Neural progenitor cell (in vitro differentiated cells): Measurements from ENCODE around the gene AUTS2.

ENCODE experiments used
- EZH2 ChIP-seq: fragments of 200-600 bp; sonication (generic); IDR thresholded peaks from 2 replicates; pipeline ENCODE4 v1.6.1; 2017; ENCODE audit warnings: antibody characterized with exemption, mild to moderate bottlenecking, moderate library complexity
- TF ChIP-seq, protein P1 (sequence below): fragments of 200-600 bp; sonication (generic); IDR thresholded peaks from 2 replicates; pipeline ENCODE4 v1.5.1; 2017; ENCODE audit warnings: antibody characterized with exemption, mild to moderate bottlenecking

DNA sequence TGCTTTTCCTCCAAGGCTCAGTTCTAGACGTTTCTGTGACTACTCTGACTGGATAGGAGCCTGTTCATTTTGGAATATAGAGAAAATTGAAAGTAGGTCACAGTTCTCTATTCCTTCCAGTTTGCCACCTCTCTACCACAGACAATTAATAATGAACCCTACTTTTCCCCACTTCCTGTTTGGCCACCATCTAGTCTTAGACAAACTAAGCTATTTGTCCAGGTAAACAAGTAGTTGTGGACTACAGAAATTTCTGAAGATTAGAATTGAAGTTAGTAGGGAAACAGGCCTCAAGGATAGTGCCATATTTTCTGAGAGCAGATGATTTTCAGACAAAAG lies 87.0 kb downstream of the AUTS2 start:
- TF ChIP-seq, protein P1, sequence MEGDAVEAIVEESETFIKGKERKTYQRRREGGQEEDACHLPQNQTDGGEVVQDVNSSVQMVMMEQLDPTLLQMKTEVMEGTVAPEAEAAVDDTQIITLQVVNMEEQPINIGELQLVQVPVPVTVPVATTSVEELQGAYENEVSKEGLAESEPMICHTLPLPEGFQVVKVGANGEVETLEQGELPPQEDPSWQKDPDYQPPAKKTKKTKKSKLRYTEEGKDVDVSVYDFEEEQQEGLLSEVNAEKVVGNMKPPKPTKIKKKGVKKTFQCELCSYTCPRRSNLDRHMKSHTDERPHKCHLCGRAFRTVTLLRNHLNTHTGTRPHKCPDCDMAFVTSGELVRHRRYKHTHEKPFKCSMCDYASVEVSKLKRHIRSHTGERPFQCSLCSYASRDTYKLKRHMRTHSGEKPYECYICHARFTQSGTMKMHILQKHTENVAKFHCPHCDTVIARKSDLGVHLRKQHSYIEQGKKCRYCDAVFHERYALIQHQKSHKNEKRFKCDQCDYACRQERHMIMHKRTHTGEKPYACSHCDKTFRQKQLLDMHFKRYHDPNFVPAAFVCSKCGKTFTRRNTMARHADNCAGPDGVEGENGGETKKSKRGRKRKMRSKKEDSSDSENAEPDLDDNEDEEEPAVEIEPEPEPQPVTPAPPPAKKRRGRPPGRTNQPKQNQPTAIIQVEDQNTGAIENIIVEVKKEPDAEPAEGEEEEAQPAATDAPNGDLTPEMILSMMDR: no peak
- TF ChIP-seq EZH2: no peak
